ENCODE measurements around the gene CCDC194. TPM values are rescaled to one million over a fixed set of nuclear protein-coding genes. Genes with fewer than 3 reads are reported as not detected.
A peak's percentile ranks its signal among the peaks of the same experiment; 100 is the strongest.

CCDC194 gene
- total and polyA plus RNA-seq, 12 donors, result 0.49 to 5.6 (median 2.2) TPM; not detected in 2

GRCh38 chr19:17394891-17395415 lies 957 bp upstream of the CCDC194 start:
- H3K36me3 ChIP-seq (replicated peaks in 1 of 2), result peaks cover 0 to 18% of the 10 kb centered on the region in 2 donors
- TF ChIP-seq CTCF (IDR thresholded peaks at IDR 0.05) (peak; percentile 37 to 88 (median 68)), POLR2A (IDR thresholded peaks at IDR 0.05) (no peak)
- H3K4me1 ChIP-seq (replicated peaks in 1 of 2), result peaks cover 14 to 34% of the 10 kb centered on the region in 2 donors
- intact Hi-C loops (cut with DNase I), result loop anchor here in 1 of 2 donors (5.0 kb wide), 1 partner anchor 67 kb away; the partner anchor contains the start of gene NXNL1
- H3K27ac ChIP-seq, result no peak overlapping the region
- no peaks in the 10 kb centered on the region for H3K27me3 ChIP-seq
- WGBS, 4 donors, result 18 to 33% (median 21%) methylated on average over 17 to 19 of the region's 19 CpGs
- H3K9me3 ChIP-seq (replicated peaks in 1 of 3), result no peaks in the 10 kb centered on the region
- peak; percentile 54 to 86 (median 74) for DNase-seq
- no peak overlapping the region for H3K4me3 ChIP-seq

GRCh38 chr19:17393002-17393401 lies 994 bp downstream of the CCDC194 start:
- intact Hi-C loops (cut with DNase I), result loop anchor here in 1 of 2 donors (5.0 kb wide), 1 partner anchor 69 kb away; the partner anchor contains the start of gene NXNL1
- H3K27me3 ChIP-seq, result no peaks in the 10 kb centered on the region
- DNase-seq, result peak; percentile 61 to 91 (median 78)
- H3K4me1 ChIP-seq (replicated peaks in 1 of 2), result peaks cover 14 to 34% of the 10 kb centered on the region in 2 donors
- no peak overlapping the region for H3K4me3 ChIP-seq
- peaks cover 0 to 7% of the 10 kb centered on the region in 2 donors for H3K36me3 ChIP-seq (replicated peaks in 1 of 2)
- TF ChIP-seq POLR2A (IDR thresholded peaks at IDR 0.05) (no peak), CTCF (IDR thresholded peaks at IDR 0.05) (no peak)
- H3K27ac ChIP-seq, result no peak overlapping the region
- WGBS, 4 donors, result 12 to 34% (median 29%) methylated on average over 2 of the region's 2 CpGs
- H3K9me3 ChIP-seq (replicated peaks in 1 of 3), result no peaks in the 10 kb centered on the region

GRCh38 chr19:17391371-17392151 lies 2.4 kb downstream of the CCDC194 start:
- intact Hi-C loops (cut with DNase I), result loop anchor here in 1 of 2 donors (5.0 kb wide), 1 partner anchor 71 kb away; the partner anchor contains the start of gene NXNL1
- H3K27me3 ChIP-seq, result no peaks in the 10 kb centered on the region
- DNase-seq, result peak in 1 of 7 donors; percentile 39
- no peaks in the 10 kb centered on the region for H3K9me3 ChIP-seq (replicated peaks in 1 of 3)
- H3K4me1 ChIP-seq (replicated peaks in 1 of 2), result peaks cover 14 to 34% of the 10 kb centered on the region in 2 donors
- 3 to 7% (median 4%) methylated on average over 15 to 26 of the region's 26 CpGs for WGBS, 4 donors
- H3K4me3 ChIP-seq, result peak overlapping the region in 1 of 4 donors; percentile 52
- peak overlapping the region in 2 of 5 donors; percentile 47 for H3K27ac ChIP-seq
- H3K36me3 ChIP-seq (replicated peaks in 1 of 2), result no peaks in the 10 kb centered on the region
- TF ChIP-seq CTCF (IDR thresholded peaks at IDR 0.05) (no peak), POLR2A (IDR thresholded peaks at IDR 0.05) (no peak)

- Histone ChIP-seq H3K27ac (peak overlapping the region in 2 of 5 donors; percentile 47), H3K9me3 (replicated peaks in 1 of 3) (no peaks in the 10 kb centered on the region)
These were observed 3.2 kb downstream of the CCDC194 start for GRCh38 chr19:17390665-17391370.

More at GRCh38 chr19:17390665-17391370, 3.2 kb downstream of the CCDC194 start:
- no peaks in the 10 kb centered on the region for H3K27me3 ChIP-seq
- peaks cover 14 to 34% of the 10 kb centered on the region in 2 donors for H3K4me1 ChIP-seq (replicated peaks in 1 of 2)
- 0 to 1% (median 0%) methylated on average over 14 to 50 of the region's 50 CpGs for WGBS, 4 donors
- intact Hi-C loops (cut with DNase I), result loop anchor here in 1 of 2 donors (5.0 kb wide), 1 partner anchor 71 kb away; the partner anchor contains the start of gene NXNL1
- H3K36me3 ChIP-seq (replicated peaks in 1 of 2), result no peaks in the 10 kb centered on the region
- H3K4me3 ChIP-seq, result peak overlapping the region in 2 of 4 donors; percentile 20 to 52
- no peak for TF ChIP-seq POLR2A (IDR thresholded peaks at IDR 0.05)
- TF ChIP-seq CTCF (IDR thresholded peaks at IDR 0.05), result peak; percentile 22 to 93 (median 57)
- DNase-seq, result peak; percentile 88 to 95 (median 94)
